Vagina (tissue), 2 donors: ENCODE measurements around the gene SLC35D2.

Experiments
- CTCF ChIP-seq, 3 experiments: fragments of 450-650 bp in 2 of 3; fragments of 200-600 bp in 1 of 3; sonication (generic) in 1 of 3; IDR thresholded peaks; one replicate each; pipeline ENCODE4 v1.5.1; 2017 to 2019; ENCODE audit warnings: antibody characterized with exemption in 3 of 3, mild to moderate bottlenecking in 2 of 3, moderate library complexity in 2 of 3
- POLR2A ChIP-seq, 2 donors: fragments of 450-650 bp; IDR thresholded peaks; one replicate each; pipeline ENCODE4 v1.6.1; 2017; ENCODE audit warnings: antibody characterized with exemption in 2 of 2, mild to moderate bottlenecking in 2 of 2, moderate library complexity in 2 of 2
- POLR2AphosphoS5 ChIP-seq, 2 donors: sonication (generic); formaldehyde crosslinking; IDR thresholded peaks; one replicate each; pipeline ENCODE4 v1.9.0; 2017; ENCODE audit warnings: antibody characterized with exemption in 2 of 2, mild to moderate bottlenecking in 2 of 2, low read depth in 1 of 2; ENCODE audit not compliant: insufficient read depth in 1 of 2

GRCh38 chr9:96367943-96368342 is 15.6 kb downstream of the SLC35D2 start:
- no peak for TF ChIP-seq POLR2A (IDR thresholded peaks at IDR 0.05)
- TF ChIP-seq CTCF (IDR thresholded peaks at IDR 0.05), result no peak
- no peak for TF ChIP-seq POLR2AphosphoS5 (IDR thresholded peaks at IDR 0.05; ENCODE audit: insufficient read depth in 1 of 2, low read depth in 1 of 2)
